CD14-positive monocyte (primary cell): ENCODE measurements around the gene EXOC6B. TPM values are rescaled to one million over a fixed set of nuclear protein-coding genes. Genes with fewer than 3 reads are reported as not detected.

ENCODE experiments used
- DNase-seq, 3 donors: peaks; one replicate each; pipeline ENCODE4 v3.0.0-alpha.2; 2011 to 2022
- H2AFZ ChIP-seq: 2 replicates; pipeline ENCODE4 v1.6.0; 2012; ENCODE audit warnings: mild to moderate bottlenecking, low read depth, low read length, inconsistent platforms; ENCODE audit not compliant: insufficient read depth, poor library complexity, severe bottlenecking
- H3K27ac ChIP-seq, 2 donors: 1 replicate in 1 of 2; 2 replicates in 1 of 2; pipeline ENCODE4 v1.5.1; 2012 to 2013; ENCODE audit warnings: low read length in 2 of 2, control low read depth in 1 of 2, inconsistent platforms in 1 of 2, low read depth in 1 of 2, mild to moderate bottlenecking in 1 of 2
- H3K27me3 ChIP-seq, 2 donors: one replicate each; pipeline versions ENCODE4 v1.6.0 to v1.6.1; 2011 to 2013; ENCODE audit warnings: low read length in 2 of 2; ENCODE audit not compliant: control insufficient read depth in 2 of 2, insufficient read depth in 2 of 2
- H3K36me3 ChIP-seq, 2 donors: replicated peaks in 1 of 2; 1 replicate in 1 of 2; 2 replicates in 1 of 2; pipeline versions ENCODE4 v1.5.1 to v1.6.1; 2012 to 2013; ENCODE audit warnings: low read length in 2 of 2, control low read depth in 1 of 2, inconsistent platforms in 1 of 2, mild to moderate bottlenecking in 1 of 2; ENCODE audit not compliant: insufficient read depth in 2 of 2, control insufficient read depth in 1 of 2
- H3K4me1 ChIP-seq, 2 donors: 1 replicate in 1 of 2; 2 replicates in 1 of 2; pipeline versions ENCODE4 v1.5.1 to v1.6.1; 2012 to 2013; ENCODE audit warnings: low read length in 2 of 2, control low read depth in 1 of 2, inconsistent platforms in 1 of 2, mild to moderate bottlenecking in 1 of 2, moderate library complexity in 1 of 2; ENCODE audit not compliant: insufficient read depth in 2 of 2, control insufficient read depth in 1 of 2
- H3K4me2 ChIP-seq: replicated peaks from 2 replicates; pipeline ENCODE3; 2012; ENCODE audit warnings: low read length, moderate library complexity, mild to moderate bottlenecking; ENCODE audit not compliant: poor library complexity, severe bottlenecking; ENCODE audit errors: extremely low read depth
- H3K4me3 ChIP-seq, 3 experiments: fragments of 200-600 bp in 1 of 3; sonication (generic) in 1 of 3; replicated peaks in 1 of 3; 1 replicate in 2 of 3; 2 replicates in 1 of 3; pipeline ENCODE4 v1.5.1; 2011 to 2013; ENCODE audit warnings: low read length in 3 of 3, mild to moderate bottlenecking in 3 of 3, control low read depth in 2 of 3, low read depth in 2 of 3, inconsistent platforms in 1 of 3, moderate library complexity in 1 of 3
- H3K79me2 ChIP-seq: 2 replicates; pipeline ENCODE4 v1.6.0; 2012; ENCODE audit warnings: mild to moderate bottlenecking, control low read depth, inconsistent platforms, low read length, moderate library complexity; ENCODE audit not compliant: insufficient read depth
- H3K9ac ChIP-seq: 2 replicates; pipeline ENCODE4 v1.6.0; 2017; ENCODE audit warnings: low read length, mild to moderate bottlenecking; ENCODE audit not compliant: insufficient read depth, poor library complexity, severe bottlenecking
- H3K9me3 ChIP-seq, 2 donors: replicated peaks in 1 of 2; 1 replicate in 1 of 2; 2 replicates in 1 of 2; pipeline versions ENCODE4 v1.5.1 to v1.6.1; 2012 to 2013; ENCODE audit warnings: low read length in 2 of 2, control low read depth in 1 of 2; ENCODE audit not compliant: control insufficient read depth in 1 of 2, insufficient read depth in 1 of 2
- H4K20me1 ChIP-seq: 2 replicates; pipeline ENCODE4 v1.6.0; 2012; ENCODE audit warnings: mild to moderate bottlenecking, low read length, control low read depth, moderate library complexity; ENCODE audit not compliant: insufficient read depth
- H3K27ac Mint-ChIP-seq, 7 donors: one replicate each; pipeline ENCODE4 v1.8.0; 2020; ENCODE audit warnings: mild to moderate bottlenecking in 7 of 7, mixed read lengths in 7 of 7, moderate library complexity in 6 of 7, inconsistent platforms in 2 of 7
- H3K27me3 Mint-ChIP-seq, 3 donors: one replicate each; pipeline ENCODE4 v1.8.0; 2021 to 2022; ENCODE audit warnings: low read depth in 3 of 3, mild to moderate bottlenecking in 3 of 3, mixed read lengths in 3 of 3, moderate library complexity in 3 of 3, inconsistent platforms in 1 of 3
- H3K36me3 Mint-ChIP-seq, 2 donors: one replicate each; pipeline ENCODE4 v1.8.0; 2020; ENCODE audit warnings: mixed read lengths in 2 of 2, inconsistent platforms in 1 of 2, mild to moderate bottlenecking in 1 of 2
- H3K4me1 Mint-ChIP-seq: one replicate; pipeline ENCODE4 v1.8.0; 2020; ENCODE audit warnings: mild to moderate bottlenecking, mixed read lengths
- H3K4me3 Mint-ChIP-seq, 2 donors: one replicate each; pipeline ENCODE4 v1.8.0; 2020; ENCODE audit warnings: mild to moderate bottlenecking in 2 of 2, mixed read lengths in 2 of 2, moderate library complexity in 1 of 2
- H3K9me3 Mint-ChIP-seq, 7 donors: one replicate each; pipeline ENCODE4 v1.8.0; 2020 to 2022; ENCODE audit warnings: mixed read lengths in 7 of 7, mild to moderate bottlenecking in 6 of 7, moderate library complexity in 6 of 7, inconsistent platforms in 2 of 7
- CTCF ChIP-seq: fragments of 200-600 bp; IDR thresholded peaks from one replicate; pipeline ENCODE4 v1.8.0; 2022; ENCODE audit warnings: antibody characterized with exemption, mild to moderate bottlenecking
- WGBS: methylation state at CpG from one replicate; pipeline ENCODE4 v1.1.5; 2013; ENCODE audit warnings: missing lambda C conversion rate; ENCODE audit not compliant: insufficient coverage; 5-methylcytosine and 5-hydroxymethylcytosine counted together
- intact Hi-C, 2 donors: fragments of 100-400 bp; cut with micrococcal nuclease; formaldehyde crosslinking; loops; one replicate each; pipeline versions ENCODE4 v1.15.0 to v1.15.1; 2023
- polyA plus RNA-seq, 3 donors: library from polyadenylated mRNA; depleted of rRNA in 1 of 3; unstranded in 2 of 3; stranded (reverse) in 1 of 3; fragments of 300-500 nt in 2 of 3; fragments of >200 nt in 1 of 3; fragmentation: Illumina TruSeq in 2 of 3; gene quantifications; 1 replicate in 2 of 3; 2 replicates in 1 of 3; pipeline ENCODE4 v1.2.3, GENCODE V29; 2012 to 2021

EXOC6B gene
- polyA plus RNA-seq, 3 donors, result 1.8 to 2.8 (median 2.1) TPM

DNA sequence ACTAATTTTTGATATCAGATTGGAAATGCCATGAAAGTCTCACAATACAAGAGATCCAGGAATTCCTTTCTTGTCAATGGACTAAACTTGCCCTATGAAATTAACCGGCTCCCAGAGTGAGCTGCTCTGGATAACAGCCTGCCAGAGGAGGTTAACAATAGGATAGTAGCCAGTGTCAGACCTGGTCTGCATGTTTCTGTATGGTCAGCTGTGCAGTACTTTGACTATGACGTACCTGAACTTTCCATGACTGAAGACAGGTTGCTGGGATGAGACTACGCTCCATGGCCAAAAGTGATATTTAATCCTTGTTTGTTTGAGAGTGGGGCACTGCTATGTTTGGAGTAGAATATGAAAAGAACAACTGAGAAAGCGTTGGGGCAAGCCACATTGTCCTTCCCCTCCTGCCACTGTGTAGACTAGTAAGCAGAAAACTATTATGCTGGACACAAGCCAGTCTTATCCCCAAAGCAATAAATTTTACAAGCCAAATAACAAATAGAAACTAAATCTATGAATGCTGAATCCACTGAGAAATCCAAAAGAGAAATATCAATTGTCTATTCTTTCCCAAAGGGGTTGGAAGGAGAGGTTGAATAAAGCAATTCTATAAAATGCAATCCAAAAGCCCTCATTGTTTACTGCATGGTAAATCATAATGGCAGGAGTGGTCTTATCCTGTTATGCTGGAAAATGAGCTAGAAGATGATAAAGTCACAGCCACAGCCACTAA is 562.6 kb downstream of the EXOC6B start:
- H3K4me1 Mint-ChIP-seq, result no peaks in the 10 kb centered on the region
- no peaks in the 10 kb centered on the region for H3K36me3 Mint-ChIP-seq
- no peak overlapping the region for H3K9ac ChIP-seq
- H3K27ac Mint-ChIP-seq, result no peak overlapping the region
- H3K4me2 ChIP-seq, result no peak overlapping the region
- intact Hi-C loops, result no loop called here
- no peaks in the 10 kb centered on the region for H3K36me3 ChIP-seq
- H3K4me3 ChIP-seq, result no peak overlapping the region
- DNase-seq, result no peak
- TF ChIP-seq CTCF, result no peak
- 90% methylated on average over 3 of the region's 4 CpGs for WGBS
- H3K9me3 ChIP-seq, result no peaks in the 10 kb centered on the region
- peaks cover 0 to 1% (median 0%) of the 10 kb centered on the region in 3 donors for H3K27me3 Mint-ChIP-seq
- H4K20me1 ChIP-seq, result no peaks in the 10 kb centered on the region
- H3K27me3 ChIP-seq, result no peaks in the 10 kb centered on the region
- H2AFZ ChIP-seq, result no peak overlapping the region
- no peak overlapping the region for H3K4me3 Mint-ChIP-seq
- peaks cover 0 to 6% (median 0%) of the 10 kb centered on the region in 7 donors for H3K9me3 Mint-ChIP-seq
- no peaks in the 10 kb centered on the region for H3K79me2 ChIP-seq
- no peaks in the 10 kb centered on the region for H3K4me1 ChIP-seq
- no peak overlapping the region for H3K27ac ChIP-seq

DNA sequence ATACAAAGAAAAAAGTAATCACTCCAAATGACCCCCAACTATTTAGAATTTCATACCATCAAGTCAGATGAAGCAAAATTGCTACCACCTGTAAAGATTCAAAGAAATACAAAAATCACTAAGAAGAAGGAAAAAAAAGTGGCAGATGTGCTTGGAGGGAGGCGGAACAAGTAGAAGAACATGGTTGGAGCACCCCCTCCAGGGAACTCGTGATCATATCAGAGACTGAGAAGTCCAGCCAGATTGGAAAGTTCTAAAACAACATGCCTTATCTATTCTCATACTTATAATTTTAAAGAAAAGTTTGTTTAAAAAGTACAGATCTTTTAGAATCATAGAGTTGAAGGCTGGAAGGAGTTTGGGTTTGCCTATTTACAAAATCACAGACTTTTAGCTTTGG is 564.8 kb downstream of the EXOC6B start:
- no peaks in the 10 kb centered on the region for H3K79me2 ChIP-seq
- no peak overlapping the region for H3K4me3 ChIP-seq
- no peaks in the 10 kb centered on the region for H4K20me1 ChIP-seq
- H3K4me3 Mint-ChIP-seq, result no peak overlapping the region
- H3K4me1 Mint-ChIP-seq, result no peaks in the 10 kb centered on the region
- no peaks in the 10 kb centered on the region for H3K9me3 ChIP-seq
- intact Hi-C loops, result no loop called here
- no peaks in the 10 kb centered on the region for H3K27me3 ChIP-seq
- no CpG with 5 or more reads among the region's 2 CpGs for WGBS
- H3K27ac ChIP-seq, result no peak overlapping the region
- no peaks in the 10 kb centered on the region for H3K36me3 Mint-ChIP-seq
- H3K4me2 ChIP-seq, result no peak overlapping the region
- H3K36me3 ChIP-seq, result no peaks in the 10 kb centered on the region
- H2AFZ ChIP-seq, result no peak overlapping the region
- H3K27ac Mint-ChIP-seq, result no peak overlapping the region
- no peaks in the 10 kb centered on the region for H3K4me1 ChIP-seq
- no peak for DNase-seq
- H3K27me3 Mint-ChIP-seq, result peaks cover 0 to 1% (median 0%) of the 10 kb centered on the region in 3 donors
- TF ChIP-seq CTCF, result no peak
- no peak overlapping the region for H3K9ac ChIP-seq
- H3K9me3 Mint-ChIP-seq, result peaks cover 0 to 3% (median 0%) of the 10 kb centered on the region in 7 donors
